A673 (cell line): ENCODE results near the gene DLG2. TPM values are rescaled to one million over a fixed set of nuclear protein-coding genes. Genes with fewer than 3 reads are reported as not detected.
"Not testable (repeated sequence)": the region's sequence is repeated elsewhere in the genome, so short reads cannot be mapped to it uniquely, and the experiment has no call there.

Experiments
- BruUV-seq: library from RNA; stranded (reverse); fragments of 400-500 nt; replicated peaks from 2 replicates; lab custom pipeline; 2021; lab: Mats Ljungman, UMichigan
- CTCF ChIA-PET: fragments of 300-600 bp; sonication (Branson Sonifier 250); formaldehyde crosslinking; loops from one replicate; lab custom pipeline; 2022; ENCODE audit warnings: antibody characterized with exemption; lab: Charles Lee
- POLR2A ChIA-PET: fragments of 300-600 bp; sonication (Branson Sonifier 250); formaldehyde crosslinking; loops from one replicate; lab custom pipeline; 2022; ENCODE audit warnings: antibody characterized with exemption; ENCODE audit not compliant: low non-redundant PET; lab: Charles Lee
- DNase-seq: peaks from one replicate; pipeline ENCODE4 v3.0.0-alpha.2; 2015; ENCODE audit warnings: low spot score
- H3K27ac ChIP-seq: fragments of 200-600 bp; sonication (generic); 2 replicates; pipeline ENCODE4 v1.5.1; 2016; ENCODE audit warnings: mixed run types, low read depth, mild to moderate bottlenecking, mixed read lengths, antibody characterized with exemption, low read length; ENCODE audit not compliant: poor library complexity, severe bottlenecking
- H3K27me3 ChIP-seq: fragments of 200-600 bp; sonication (generic); replicated peaks from 2 replicates; pipeline ENCODE4 v1.6.1; 2017; ENCODE audit warnings: mixed run types, low read depth, mild to moderate bottlenecking, mixed read lengths, antibody characterized with exemption, low read length; ENCODE audit not compliant: insufficient read depth, poor library complexity
- H3K36me3 ChIP-seq: fragments of 200-600 bp; sonication (generic); 2 replicates; pipeline ENCODE4 v1.6.1; 2016; ENCODE audit warnings: mixed run types, mild to moderate bottlenecking, mixed read lengths, antibody characterized with exemption, low read length; ENCODE audit not compliant: insufficient read depth, poor library complexity, severe bottlenecking
- H3K4me1 ChIP-seq: fragments of 200-600 bp; sonication (generic); 2 replicates; pipeline ENCODE4 v1.6.1; 2017; ENCODE audit warnings: mixed run types, mild to moderate bottlenecking, mixed read lengths, antibody characterized with exemption, low read length; ENCODE audit not compliant: insufficient read depth, poor library complexity, severe bottlenecking
- H3K4me3 ChIP-seq: fragments of 200-600 bp; sonication (generic); 2 replicates; pipeline ENCODE4 v1.5.1; 2016; ENCODE audit warnings: low read depth, mixed run types, mild to moderate bottlenecking, mixed read lengths, low read length; ENCODE audit not compliant: poor library complexity, severe bottlenecking
- H3K9me3 ChIP-seq: fragments of 200-600 bp; sonication (generic); 2 replicates; pipeline ENCODE4 v1.6.1; 2016; ENCODE audit warnings: mixed run types, low read depth, mild to moderate bottlenecking, mixed read lengths, antibody characterized with exemption, low read length; ENCODE audit not compliant: poor library complexity, severe bottlenecking
- EZH2 ChIP-seq: fragments of 200-600 bp; sonication (generic); IDR thresholded peaks from 2 replicates; pipeline ENCODE4 v1.6.1; 2017; ENCODE audit warnings: borderline replicate concordance, low read depth, mild to moderate bottlenecking, mixed read lengths, antibody characterized with exemption, low read length; ENCODE audit not compliant: poor library complexity, severe bottlenecking
- intact Hi-C: fragments of 100-400 bp; cut with micrococcal nuclease; formaldehyde crosslinking; loops from one replicate; pipeline ENCODE4 v1.10.0; 2022; ENCODE audit not compliant: unreplicated experiment
- total RNA-seq: library from RNA; stranded (reverse); gene quantifications from 2 replicates; pipeline ENCODE4 v1.2.3, GENCODE V29; 2021
- TF ChIP-seq, protein P1 (sequence below): fragments of 300-800, 200-600 bp; sonication (generic); conservative IDR thresholded peaks from 2 replicates; pipeline ENCODE4 v1.5.1; 2017; ENCODE audit warnings: low read depth, mild to moderate bottlenecking, antibody characterized with exemption, low read length, moderate library complexity, mixed read lengths

The DLG2 gene
- total RNA-seq, 1 experiment from 2014 or later, result 277 TPM

DNA sequence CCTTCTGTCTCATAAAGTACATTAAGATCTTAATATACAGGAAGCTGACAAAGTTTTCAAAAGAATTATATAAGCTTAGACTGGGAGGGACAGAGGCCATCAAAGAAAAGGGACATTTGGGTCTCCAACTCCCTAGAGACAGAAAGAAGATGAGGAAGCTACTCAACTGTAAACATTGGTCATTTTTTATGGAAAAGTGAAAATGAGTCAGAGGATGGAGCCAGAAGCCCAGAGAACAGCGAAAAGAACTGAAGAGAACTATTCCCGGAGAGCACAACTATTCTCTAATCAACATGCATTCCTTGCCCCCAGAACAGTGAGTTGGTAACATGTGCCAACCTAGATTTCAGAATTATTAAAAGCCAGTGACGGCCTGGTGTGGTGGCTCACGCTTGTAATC is 779.3 kb downstream of the DLG2 start:
- ChIA-PET CTCF (no interaction called here), POLR2A (no interaction called here)
- Histone ChIP-seq H3K27ac (no peak overlapping the region), H3K36me3 (no peaks in the 10 kb centered on the region), H3K9me3 (no peaks in the 10 kb centered on the region), H3K27me3 (no peaks in the 10 kb centered on the region), H3K4me3 (no peak overlapping the region), H3K4me1 (no peaks in the 10 kb centered on the region)
- no TSS peak for BruUV-seq
- DNase-seq, result no peak
- intact Hi-C loops, result no loop called here
- no peak for TF ChIP-seq EZH2
- TF ChIP-seq, protein P1, sequence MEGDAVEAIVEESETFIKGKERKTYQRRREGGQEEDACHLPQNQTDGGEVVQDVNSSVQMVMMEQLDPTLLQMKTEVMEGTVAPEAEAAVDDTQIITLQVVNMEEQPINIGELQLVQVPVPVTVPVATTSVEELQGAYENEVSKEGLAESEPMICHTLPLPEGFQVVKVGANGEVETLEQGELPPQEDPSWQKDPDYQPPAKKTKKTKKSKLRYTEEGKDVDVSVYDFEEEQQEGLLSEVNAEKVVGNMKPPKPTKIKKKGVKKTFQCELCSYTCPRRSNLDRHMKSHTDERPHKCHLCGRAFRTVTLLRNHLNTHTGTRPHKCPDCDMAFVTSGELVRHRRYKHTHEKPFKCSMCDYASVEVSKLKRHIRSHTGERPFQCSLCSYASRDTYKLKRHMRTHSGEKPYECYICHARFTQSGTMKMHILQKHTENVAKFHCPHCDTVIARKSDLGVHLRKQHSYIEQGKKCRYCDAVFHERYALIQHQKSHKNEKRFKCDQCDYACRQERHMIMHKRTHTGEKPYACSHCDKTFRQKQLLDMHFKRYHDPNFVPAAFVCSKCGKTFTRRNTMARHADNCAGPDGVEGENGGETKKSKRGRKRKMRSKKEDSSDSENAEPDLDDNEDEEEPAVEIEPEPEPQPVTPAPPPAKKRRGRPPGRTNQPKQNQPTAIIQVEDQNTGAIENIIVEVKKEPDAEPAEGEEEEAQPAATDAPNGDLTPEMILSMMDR, result no peak

DNA sequence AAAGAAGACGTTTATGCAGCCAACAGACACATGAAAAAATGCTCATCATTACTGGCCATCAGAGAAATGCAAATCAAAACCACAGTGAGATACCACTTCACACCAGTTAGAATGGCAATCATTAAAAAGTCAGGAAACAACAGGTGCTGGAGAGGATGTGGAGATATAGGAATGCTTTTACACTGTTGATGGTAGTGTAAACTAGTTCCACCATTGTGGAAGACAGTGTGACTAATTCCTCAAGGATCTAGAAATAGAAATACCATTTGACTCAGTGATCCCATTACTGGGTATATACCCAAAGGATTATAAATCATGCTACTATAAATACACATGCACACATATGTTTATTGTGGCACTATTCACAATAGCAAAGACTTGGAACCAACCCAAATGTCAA is 786.9 kb downstream of the DLG2 start:
- H3K36me3 ChIP-seq, POLR2A ChIA-PET, H3K9me3 ChIP-seq, H3K4me3 ChIP-seq, BruUV-seq, DNase-seq, intact Hi-C loops, H3K27ac ChIP-seq, H3K27me3 ChIP-seq, H3K4me1 ChIP-seq, CTCF ChIA-PET: not testable (repeated sequence)

DNA sequence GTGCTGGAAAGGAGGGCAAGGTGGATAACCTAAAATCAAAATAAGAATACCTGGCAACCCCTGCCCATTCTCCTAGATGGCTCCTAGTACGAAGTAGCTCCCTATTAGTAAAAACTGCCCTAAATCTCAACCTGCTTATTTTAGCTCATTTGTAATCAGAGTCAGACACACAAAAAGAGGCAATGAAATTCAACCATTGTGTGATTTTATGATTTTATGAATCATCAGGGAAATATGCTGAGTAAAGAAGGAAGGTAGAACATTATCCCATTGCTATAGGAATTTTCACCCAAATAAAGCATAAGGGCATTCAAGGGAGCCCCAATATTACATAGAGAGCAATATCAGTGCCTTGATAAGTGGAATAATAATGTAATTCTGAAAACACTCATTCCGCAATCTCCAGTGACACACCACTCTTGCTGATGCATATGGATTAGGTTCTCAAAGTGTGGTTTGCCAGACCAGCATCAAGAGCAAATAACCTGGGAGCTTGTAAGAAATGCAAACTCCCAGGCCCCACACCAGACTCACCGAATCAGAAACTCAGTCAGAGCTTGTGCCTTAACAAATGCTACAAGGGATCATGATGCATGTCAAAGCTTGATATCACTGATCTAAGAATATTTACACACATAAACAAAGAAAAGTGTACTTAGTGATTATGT is 789.6 kb downstream of the DLG2 start:
- no peaks in the 10 kb centered on the region for H3K4me1 ChIP-seq
- no peaks in the 10 kb centered on the region for H3K36me3 ChIP-seq
- no peak overlapping the region for H3K27ac ChIP-seq
- intact Hi-C loops, result no loop called here
- H3K9me3 ChIP-seq, result no peaks in the 10 kb centered on the region
- TF ChIP-seq EZH2, result no peak
- TF ChIP-seq, protein P1, result no peak
- no peak for DNase-seq
- ChIA-PET POLR2A (no interaction called here), CTCF (no interaction called here)
- H3K4me3 ChIP-seq, result no peak overlapping the region
- H3K27me3 ChIP-seq, result peaks cover 12% of the 10 kb centered on the region
- no TSS peak for BruUV-seq

DNA sequence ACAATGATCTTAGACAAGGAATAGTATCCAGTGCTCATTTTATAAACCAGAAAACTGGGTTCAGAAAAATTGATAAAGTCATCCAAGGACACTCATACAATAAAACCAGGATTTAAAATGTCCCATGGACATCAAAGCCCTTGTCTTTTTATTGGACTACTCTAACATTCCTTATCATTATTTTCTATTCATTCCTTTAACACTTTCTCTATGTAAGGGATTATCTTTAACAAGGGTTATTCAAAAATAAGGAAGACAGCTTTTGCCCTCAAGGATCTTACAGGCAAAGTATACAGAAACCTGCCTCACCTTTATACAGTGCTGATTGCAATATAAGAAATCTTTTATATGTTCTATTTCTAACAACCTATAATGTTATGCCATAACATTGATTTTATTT is 790.8 kb downstream of the DLG2 start:
- Histone ChIP-seq H3K36me3 (no peaks in the 10 kb centered on the region), H3K4me1 (no peaks in the 10 kb centered on the region), H3K9me3 (no peaks in the 10 kb centered on the region), H3K4me3 (no peak overlapping the region), H3K27ac (no peak overlapping the region), H3K27me3 (peaks cover 12% of the 10 kb centered on the region)
- intact Hi-C loops, result no loop called here
- ChIA-PET CTCF (no interaction called here), POLR2A (interaction anchor here (0.5 kb wide), 1 partner anchor 12 kb away, joined by 3 read pairs; no protein-coding TSS in a partner anchor)
- DNase-seq, result no peak
- no TSS peak for BruUV-seq
- TF ChIP-seq, protein P1, result no peak
- no peak for TF ChIP-seq EZH2
